Tibial nerve (tissue), 4 donors: ENCODE results near the gene HLA-DPA1.

Experiments used
- CTCF ChIP-seq, 5 experiments: fragments of 200-600 bp in 3 of 5; fragments of 450-650 bp in 2 of 5; sonication (generic) in 3 of 5; IDR thresholded peaks; one replicate each; pipeline ENCODE4 v1.5.1; 2016 to 2019; ENCODE audit warnings: antibody characterized with exemption in 5 of 5, mild to moderate bottlenecking in 3 of 5, moderate library complexity in 2 of 5
- EP300 ChIP-seq, 2 donors: sonication (generic); formaldehyde crosslinking; IDR thresholded peaks; one replicate each; pipeline ENCODE4 v1.6.1; 2017; ENCODE audit warnings: antibody characterized with exemption in 2 of 2, mild to moderate bottlenecking in 1 of 2

- TF ChIP-seq CTCF (IDR thresholded peaks at IDR 0.05) (no peak), EP300 (IDR thresholded peaks at IDR 0.05) (no peak)
These were observed 6.4 kb downstream of the HLA-DPA1 start for GRCh38 chr6:33066917-33067521.
